AG04449 (cell line): ENCODE measurements around the gene SLC38A2.
A peak's percentile ranks its signal among the peaks of the same experiment; 100 is the strongest.

ENCODE experiments used
- CTCF ChIA-PET: fragments of 350-600 bp; formaldehyde crosslinking; extraction: SDS; loops from one replicate; lab custom pipeline; 2021; ENCODE audit warnings: antibody characterized with exemption; lab: Yijun Ruan, JAX
- POLR2A ChIA-PET: fragments of 400-600, 350-600 bp; formaldehyde crosslinking; extraction: SDS; loops from one replicate; lab custom pipeline; 2020; ENCODE audit warnings: antibody characterized with exemption, inconsistent platforms; lab: Yijun Ruan, JAX
- DNase-seq: peaks from one replicate; pipeline ENCODE4 v3.0.0-alpha.2; 2010; ENCODE audit warnings: low read depth, low spot score
- H3K4me3 ChIP-seq: 2 replicates; pipeline ENCODE4 v1.5.1; 2011; ENCODE audit warnings: low read depth, mild to moderate bottlenecking, control low read depth, low read length
- TF ChIP-seq, protein P1 (sequence below): IDR thresholded peaks from one replicate; pipeline ENCODE4 v1.5.1; 2011; ENCODE audit warnings: mild to moderate bottlenecking, moderate library complexity, low read length, control low read depth, inconsistent platforms; ENCODE audit not compliant: insufficient read depth; ENCODE audit errors: missing control alignments

SLC38A2 gene

DNA sequence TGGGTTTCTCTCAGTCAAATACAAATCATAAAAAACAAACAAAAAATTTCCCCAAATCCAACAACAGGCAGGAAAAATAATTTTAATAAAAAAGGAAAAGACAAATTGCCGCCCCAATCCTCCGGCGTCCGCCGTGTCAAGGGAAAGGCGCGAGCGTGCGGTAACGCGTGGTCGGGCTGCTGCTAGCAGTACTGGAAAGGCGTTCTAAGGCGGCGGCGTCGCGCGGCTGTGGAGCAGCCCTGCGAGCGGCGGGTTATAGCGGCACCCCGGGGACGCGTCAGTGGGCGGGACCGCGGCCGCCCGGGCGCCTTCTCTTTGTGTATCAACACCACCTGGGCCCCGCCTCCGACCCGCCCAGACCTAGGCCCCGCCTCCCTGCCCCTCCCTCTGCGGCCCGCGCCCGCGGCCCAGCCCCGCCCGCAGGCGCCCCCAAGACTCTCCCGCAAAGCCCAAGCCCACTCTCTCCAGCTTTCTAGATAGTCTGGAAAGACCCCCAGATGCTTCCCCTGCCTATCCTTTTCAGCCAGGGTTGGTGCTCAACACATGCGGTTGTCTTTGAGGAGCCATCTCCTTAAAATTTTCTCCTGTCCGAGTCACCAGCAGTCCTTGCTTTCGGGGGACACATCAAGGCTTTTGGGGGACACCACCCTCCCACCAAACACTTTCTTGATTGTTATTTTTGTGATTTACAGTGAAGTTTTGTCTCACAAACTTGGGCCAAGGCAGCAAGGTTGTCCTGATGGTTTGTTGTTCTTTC is at the start of gene SLC38A2:
TSS of gene SLC38A2 (minus strand) at position 230 of the 757 bp plus-strand sequence. CDS start 1,480 bp downstream, outside the sequence.
- POLR2A ChIA-PET: interaction anchor here (0.6 to 2.9 kb wide), 5 partner anchors 14 to 461 kb away, joined by 3 to 32 read pairs (median 7); no protein-coding TSS in a partner anchor
- peak within 1 kb of the TSS; percentile 73 for H3K4me3 ChIP-seq
- CTCF ChIA-PET: interaction anchor here (0.7 to 1.2 kb wide), 3 partner anchors 10 to 552 kb away, joined by 3 read pairs; no protein-coding TSS in a partner anchor

DNA sequence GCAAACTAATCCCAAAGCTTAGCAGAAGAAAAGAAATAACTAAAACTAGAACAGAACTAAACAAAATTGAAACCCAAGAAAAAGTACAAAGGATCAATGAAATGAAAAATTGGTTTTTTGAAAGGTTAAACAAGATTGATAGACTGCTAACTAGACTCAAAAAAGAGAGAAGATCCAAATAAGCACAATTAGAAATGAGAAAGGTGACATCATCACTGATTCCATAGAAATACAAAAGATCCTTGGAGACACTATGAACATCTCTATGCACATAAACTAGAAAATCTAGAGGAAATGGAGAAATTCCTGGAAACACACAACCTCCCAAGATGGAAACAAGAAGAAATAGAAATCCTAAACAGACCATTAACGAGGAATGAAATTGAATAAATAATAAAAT is 47.1 kb upstream of the SLC38A2 start:
- no peak overlapping the region for H3K4me3 ChIP-seq
- TF ChIP-seq, protein P1, sequence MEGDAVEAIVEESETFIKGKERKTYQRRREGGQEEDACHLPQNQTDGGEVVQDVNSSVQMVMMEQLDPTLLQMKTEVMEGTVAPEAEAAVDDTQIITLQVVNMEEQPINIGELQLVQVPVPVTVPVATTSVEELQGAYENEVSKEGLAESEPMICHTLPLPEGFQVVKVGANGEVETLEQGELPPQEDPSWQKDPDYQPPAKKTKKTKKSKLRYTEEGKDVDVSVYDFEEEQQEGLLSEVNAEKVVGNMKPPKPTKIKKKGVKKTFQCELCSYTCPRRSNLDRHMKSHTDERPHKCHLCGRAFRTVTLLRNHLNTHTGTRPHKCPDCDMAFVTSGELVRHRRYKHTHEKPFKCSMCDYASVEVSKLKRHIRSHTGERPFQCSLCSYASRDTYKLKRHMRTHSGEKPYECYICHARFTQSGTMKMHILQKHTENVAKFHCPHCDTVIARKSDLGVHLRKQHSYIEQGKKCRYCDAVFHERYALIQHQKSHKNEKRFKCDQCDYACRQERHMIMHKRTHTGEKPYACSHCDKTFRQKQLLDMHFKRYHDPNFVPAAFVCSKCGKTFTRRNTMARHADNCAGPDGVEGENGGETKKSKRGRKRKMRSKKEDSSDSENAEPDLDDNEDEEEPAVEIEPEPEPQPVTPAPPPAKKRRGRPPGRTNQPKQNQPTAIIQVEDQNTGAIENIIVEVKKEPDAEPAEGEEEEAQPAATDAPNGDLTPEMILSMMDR: no peak
- no peak for DNase-seq
- POLR2A ChIA-PET: no interaction called here
- CTCF ChIA-PET: no interaction called here

More for the DNA sequence above, at the start of gene SLC38A2:
- TF ChIP-seq, protein P1: no peak
- no peak for DNase-seq

DNA sequence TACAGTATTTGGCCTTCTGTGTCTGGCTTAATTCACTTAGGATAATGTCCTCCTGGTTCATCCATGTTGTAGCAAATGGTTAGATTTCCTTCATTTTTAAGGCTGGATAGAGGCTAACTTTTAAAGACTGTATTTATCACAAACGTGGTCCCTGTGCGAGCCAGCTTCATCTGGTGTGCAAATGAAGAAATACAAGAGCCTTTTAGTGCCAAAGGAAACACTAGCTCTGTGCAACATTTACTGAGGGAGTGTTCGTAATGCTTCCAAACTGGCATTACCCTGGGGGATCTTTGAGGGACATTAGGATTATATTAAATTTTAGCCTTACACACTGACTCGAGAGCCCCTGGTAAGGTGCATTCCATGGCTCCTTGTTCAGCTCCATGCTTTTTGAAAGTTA is 43.0 kb upstream of the SLC38A2 start:
- no peak overlapping the region for H3K4me3 ChIP-seq
- no peak for DNase-seq
- CTCF ChIA-PET: interaction anchor here (0.8 kb wide), 1 partner anchor 16 kb away, joined by 3 read pairs; no protein-coding TSS in a partner anchor
- TF ChIP-seq, protein P1: no peak
- POLR2A ChIA-PET: no interaction called here

DNA sequence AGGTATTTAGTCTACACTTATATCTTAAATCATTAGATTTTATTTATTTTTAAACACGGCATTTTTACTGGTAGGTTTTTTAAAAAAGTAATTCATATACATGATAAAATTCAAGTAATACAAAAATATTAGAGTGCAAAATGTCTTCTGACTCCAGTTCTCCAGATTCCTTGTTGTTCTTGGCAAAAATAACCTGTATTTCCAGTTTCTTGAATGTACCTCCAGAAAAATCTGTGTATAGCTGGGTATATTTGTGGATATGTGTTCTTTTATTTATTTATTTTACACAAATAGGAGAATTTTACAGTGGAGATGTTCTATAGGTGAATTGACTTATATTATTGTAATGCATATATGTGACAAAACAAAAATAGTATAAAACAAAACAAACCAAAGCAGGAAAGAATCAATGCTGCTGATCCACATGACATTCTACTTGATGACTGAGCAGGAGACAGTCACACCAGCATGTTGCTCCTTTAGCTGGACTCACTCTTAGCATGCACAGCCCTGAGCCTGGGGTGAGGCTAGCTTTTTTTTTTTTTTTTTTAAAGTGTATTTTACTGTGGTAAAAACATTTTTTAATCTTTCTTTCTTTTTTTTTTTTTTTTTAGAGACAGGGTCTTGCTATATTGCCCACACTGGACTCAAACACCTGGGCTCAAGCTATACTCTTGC is 42.2 kb upstream of the SLC38A2 start:
- POLR2A ChIA-PET: no interaction called here
- no peak for DNase-seq
- TF ChIP-seq, protein P1: no peak
- CTCF ChIA-PET: no interaction called here
- no peak overlapping the region for H3K4me3 ChIP-seq

DNA sequence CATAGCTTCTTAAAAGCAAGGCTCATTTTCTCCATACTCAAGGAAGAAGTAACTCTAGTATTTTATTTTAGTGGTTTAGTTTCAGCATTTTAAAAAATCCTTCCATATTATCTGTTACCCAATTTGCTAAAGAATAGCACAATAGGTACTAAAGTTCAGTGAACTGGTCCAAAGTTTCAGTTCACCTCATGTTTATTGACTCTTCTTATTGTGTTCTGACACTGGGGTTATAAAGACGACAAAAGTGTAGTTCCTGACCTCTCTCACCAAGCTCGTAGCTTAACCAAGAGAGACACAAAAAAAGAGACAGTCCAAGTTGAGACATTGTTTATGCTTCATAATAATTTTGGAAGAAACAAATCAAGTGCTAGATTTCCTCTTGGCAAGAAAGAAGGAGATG is 40.8 kb upstream of the SLC38A2 start:
- DNase-seq: no peak
- ChIA-PET CTCF (no interaction called here), POLR2A (no interaction called here)
- TF ChIP-seq, protein P1: no peak
- H3K4me3 ChIP-seq: no peak overlapping the region

DNA sequence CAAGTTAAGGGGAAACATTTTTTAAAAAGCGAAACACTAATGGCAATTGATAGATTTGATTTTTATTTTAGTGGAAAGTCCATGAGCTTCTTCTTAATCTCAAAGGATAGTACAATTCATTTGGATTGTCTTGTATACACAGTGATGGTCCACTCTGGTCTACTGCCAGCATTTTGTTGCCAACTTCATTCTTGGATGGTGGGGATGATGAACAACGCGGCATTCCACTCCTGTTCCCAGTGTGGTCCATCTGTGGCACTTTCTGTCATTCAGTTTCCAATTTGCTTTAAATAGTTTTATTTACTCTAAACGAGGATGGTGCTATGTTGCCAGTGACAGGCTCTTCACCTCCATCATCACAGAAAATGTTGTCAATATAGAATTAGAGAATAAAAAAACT is 40.3 kb upstream of the SLC38A2 start:
- TF ChIP-seq, protein P1: no peak
- no peak for DNase-seq
- H3K4me3 ChIP-seq: no peak overlapping the region
- ChIA-PET POLR2A (no interaction called here), CTCF (no interaction called here)
